ENCODE data around the gene ADORA1. TPM values are rescaled to one million over a fixed set of nuclear protein-coding genes. Genes with fewer than 3 reads are reported as not detected.
A peak's percentile ranks its signal among the peaks of the same experiment; 100 is the strongest.

Gene ADORA1
- total RNA-seq, 1 experiment from 2014 or later: 60.9 TPM

GRCh38 chr1:203138066-203138465, 10.5 kb downstream of the ADORA1 start:
- H3K27me3 ChIP-seq: no peaks in the 10 kb centered on the region

GRCh38 chr1:203139976-203140475, 12.5 kb downstream of the ADORA1 start:
- no peaks in the 10 kb centered on the region for H3K27me3 ChIP-seq
- no peak overlapping the region for H3K4me3 ChIP-seq
- peaks cover 36% of the 10 kb centered on the region for H3K4me1 ChIP-seq
- H3K9me3 ChIP-seq (replicated peaks): no peaks in the 10 kb centered on the region
- peaks cover 41% of the 10 kb centered on the region for H3K36me3 ChIP-seq
- no peak for DNase-seq
- no peak overlapping the region for H3K27ac ChIP-seq

More at GRCh38 chr1:203138066-203138465, 10.5 kb downstream of the ADORA1 start:
- Histone ChIP-seq H3K4me3 (no peak overlapping the region), H3K36me3 (peaks cover 48% of the 10 kb centered on the region), H3K9me3 (replicated peaks) (no peaks in the 10 kb centered on the region), H3K27ac (no peak overlapping the region), H3K4me1 (peaks cover 29% of the 10 kb centered on the region)
- no peak for DNase-seq

GRCh38 chr1:203140743-203141520, 13.4 kb downstream of the ADORA1 start:
- H3K27ac ChIP-seq: no peak overlapping the region

GRCh38 chr1:203142124-203142523, 14.6 kb downstream of the ADORA1 start:
- peaks cover 33% of the 10 kb centered on the region for H3K36me3 ChIP-seq
- no peaks in the 10 kb centered on the region for H3K9me3 ChIP-seq (replicated peaks)
- peaks cover 24% of the 10 kb centered on the region for H3K4me1 ChIP-seq
- H3K27ac ChIP-seq: no peak overlapping the region
- H3K27me3 ChIP-seq: no peaks in the 10 kb centered on the region
- no peak for DNase-seq
- H3K4me3 ChIP-seq: no peak overlapping the region

More at GRCh38 chr1:203140743-203141520, 13.4 kb downstream of the ADORA1 start:
- H3K4me3 ChIP-seq: no peak overlapping the region
- DNase-seq: peak in 1 of 2 experiments; percentile 61
- H3K27me3 ChIP-seq: no peaks in the 10 kb centered on the region
- no peaks in the 10 kb centered on the region for H3K9me3 ChIP-seq (replicated peaks)
- peaks cover 27% of the 10 kb centered on the region for H3K4me1 ChIP-seq
- peaks cover 38% of the 10 kb centered on the region for H3K36me3 ChIP-seq

GRCh38 chr1:203142684-203143408, 15.3 kb downstream of the ADORA1 start:
- Histone ChIP-seq H3K27ac (no peak overlapping the region), H3K9me3 (replicated peaks) (no peaks in the 10 kb centered on the region), H3K4me3 (no peak overlapping the region), H3K36me3 (peaks cover 30% of the 10 kb centered on the region), H3K27me3 (no peaks in the 10 kb centered on the region), H3K4me1 (peaks cover 21% of the 10 kb centered on the region)
- DNase-seq: peak in 1 of 2 experiments; percentile 46

- no peak overlapping the region for H3K27ac ChIP-seq
- peaks cover 24% of the 10 kb centered on the region for H3K36me3 ChIP-seq
- peaks cover 18% of the 10 kb centered on the region; the same call in 1 of the 2 replicates for H3K4me1 ChIP-seq
- no peak for DNase-seq
- H3K27me3 ChIP-seq: no peaks in the 10 kb centered on the region
- H3K4me3 ChIP-seq: no peak overlapping the region
- no peaks in the 10 kb centered on the region for H3K9me3 ChIP-seq (replicated peaks)
These were observed 16.1 kb downstream of the ADORA1 start for GRCh38 chr1:203143641-203144040.

- no peak overlapping the region for H3K27ac ChIP-seq
- H3K4me1 ChIP-seq: peaks cover 18% of the 10 kb centered on the region; the same call in 1 of the 2 replicates
- H3K36me3 ChIP-seq: peaks cover 24% of the 10 kb centered on the region
- DNase-seq: peak; percentile 66 to 82
- H3K4me3 ChIP-seq: no peak overlapping the region
- no peaks in the 10 kb centered on the region for H3K9me3 ChIP-seq (replicated peaks)
- H3K27me3 ChIP-seq: no peaks in the 10 kb centered on the region
These were observed 17.1 kb downstream of the ADORA1 start for GRCh38 chr1:203144661-203145060.

DNA sequence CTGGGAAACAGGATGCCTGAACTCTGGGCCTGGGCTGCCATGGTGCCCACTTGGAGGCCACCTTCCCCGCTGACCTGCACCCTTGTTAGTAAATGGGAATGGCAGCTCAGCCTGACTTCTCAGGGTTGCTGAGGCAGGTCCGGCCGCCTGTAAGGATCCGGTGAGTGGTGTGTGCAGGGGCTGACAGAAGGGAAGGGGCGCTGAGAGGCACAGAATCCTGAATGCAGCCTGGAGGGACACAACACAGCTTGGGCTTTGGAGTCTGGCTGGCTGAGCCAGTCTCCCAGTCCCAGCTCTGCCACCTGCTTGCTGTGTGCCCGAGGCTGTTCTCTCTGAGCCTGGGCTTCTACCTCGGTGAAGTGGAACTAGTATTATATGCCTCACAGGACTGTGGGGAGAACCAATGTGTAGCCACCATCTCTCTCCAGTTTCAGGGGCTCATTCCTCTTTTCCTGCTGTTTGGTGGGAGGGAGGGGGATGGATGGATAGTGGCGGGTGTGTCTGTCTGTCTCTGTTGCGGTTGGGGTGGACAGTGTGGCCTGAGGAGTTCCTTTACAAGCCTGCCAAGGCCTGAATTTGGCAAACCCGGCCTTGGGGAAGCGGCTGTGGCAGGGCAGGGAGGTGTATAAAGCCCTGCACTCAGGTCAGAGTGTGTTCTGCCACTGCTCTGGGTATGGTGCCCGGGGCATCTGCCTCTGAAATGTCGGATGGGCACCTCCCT, 18.0 kb downstream of the ADORA1 start:
- peaks cover 25% of the 10 kb centered on the region for H3K36me3 ChIP-seq
- H3K4me1 ChIP-seq: peaks cover 18% of the 10 kb centered on the region; the same call in 1 of the 2 replicates
- no peaks in the 10 kb centered on the region for H3K27me3 ChIP-seq
- no peak overlapping the region for H3K4me3 ChIP-seq
- no peak overlapping the region for H3K27ac ChIP-seq
- no peaks in the 10 kb centered on the region for H3K9me3 ChIP-seq (replicated peaks)
- DNase-seq: no peak

- DNase-seq: no peak
- no peaks in the 10 kb centered on the region for H3K27me3 ChIP-seq
- no peak overlapping the region for H3K27ac ChIP-seq
- H3K4me3 ChIP-seq: no peak overlapping the region
- H3K9me3 ChIP-seq (replicated peaks): no peaks in the 10 kb centered on the region
- peaks cover 15% of the 10 kb centered on the region; the same call in 1 of the 2 replicates for H3K4me1 ChIP-seq
- peaks cover 29% of the 10 kb centered on the region for H3K36me3 ChIP-seq
These were observed 18.5 kb downstream of the ADORA1 start for GRCh38 chr1:203146042-203146369.

- peaks cover 15% of the 10 kb centered on the region; the same call in 1 of the 2 replicates for H3K4me1 ChIP-seq
- H3K36me3 ChIP-seq: peaks cover 32% of the 10 kb centered on the region
- H3K27me3 ChIP-seq: no peaks in the 10 kb centered on the region
- no peak for DNase-seq
- H3K4me3 ChIP-seq: no peak overlapping the region
- H3K9me3 ChIP-seq (replicated peaks): no peaks in the 10 kb centered on the region
- no peak overlapping the region for H3K27ac ChIP-seq
These were observed 19.0 kb downstream of the ADORA1 start for GRCh38 chr1:203146537-203146936.

DNA sequence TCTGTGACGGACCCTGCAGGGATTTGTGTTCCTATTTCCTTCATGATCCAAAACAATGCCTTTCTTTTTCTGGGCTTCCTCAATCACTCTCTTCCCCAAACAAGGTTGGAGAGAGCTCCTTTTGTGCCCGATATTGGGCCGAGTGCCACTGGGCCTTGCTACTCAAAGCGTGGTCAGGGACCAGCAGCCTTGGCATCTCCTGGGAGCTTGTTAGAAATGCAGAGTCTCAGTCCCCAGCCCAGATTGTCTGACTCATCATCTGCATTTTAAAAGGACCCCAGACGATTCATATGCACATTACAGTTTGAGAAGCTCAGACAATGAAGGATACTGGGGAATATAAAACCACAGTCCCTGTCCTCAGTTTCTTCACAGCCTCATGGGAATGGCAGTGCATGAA, 19.9 kb downstream of the ADORA1 start:
- Histone ChIP-seq H3K27me3 (no peaks in the 10 kb centered on the region), H3K27ac (no peak overlapping the region), H3K9me3 (replicated peaks) (no peaks in the 10 kb centered on the region), H3K36me3 (peaks cover 30% of the 10 kb centered on the region), H3K4me3 (no peak overlapping the region), H3K4me1 (peaks cover 15% of the 10 kb centered on the region; the same call in 1 of the 2 replicates)
- DNase-seq: no peak

DNA sequence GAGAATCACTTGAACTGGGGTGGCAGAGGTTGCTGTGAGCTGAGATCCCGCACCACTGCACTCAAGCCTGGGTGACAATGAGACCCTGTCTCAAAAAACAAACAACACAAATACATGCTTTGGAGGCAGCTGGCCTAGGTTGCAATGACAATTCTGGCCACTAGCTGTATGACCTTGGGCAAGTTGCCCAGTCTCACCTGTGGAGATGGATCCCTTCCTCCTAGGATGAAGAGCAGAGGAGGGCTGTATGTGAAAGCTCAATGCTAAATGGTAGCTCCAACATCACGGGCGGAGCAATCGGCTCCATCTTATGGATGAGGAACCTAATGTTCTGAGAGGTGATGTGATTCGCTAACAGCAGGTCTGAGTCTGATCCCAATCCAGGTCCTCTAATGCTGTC, 20.6 kb downstream of the ADORA1 start:
- H3K27me3 ChIP-seq: no peaks in the 10 kb centered on the region
- H3K36me3 ChIP-seq: peaks cover 24% of the 10 kb centered on the region
- H3K4me1 ChIP-seq: peaks cover 11% of the 10 kb centered on the region; the same call in 1 of the 2 replicates
- no peak overlapping the region for H3K27ac ChIP-seq
- DNase-seq: no peak
- no peaks in the 10 kb centered on the region for H3K9me3 ChIP-seq (replicated peaks)
- no peak overlapping the region for H3K4me3 ChIP-seq

GRCh38 chr1:203148579-203148978, 21.1 kb downstream of the ADORA1 start:
- Histone ChIP-seq H3K27ac (no peak overlapping the region), H3K4me3 (no peak overlapping the region), H3K4me1 (peaks cover 11% of the 10 kb centered on the region; the same call in 1 of the 2 replicates), H3K9me3 (replicated peaks) (no peaks in the 10 kb centered on the region), H3K27me3 (no peaks in the 10 kb centered on the region), H3K36me3 (peaks cover 24% of the 10 kb centered on the region)
- DNase-seq: no peak

GRCh38 chr1:203149188-203149840, 21.8 kb downstream of the ADORA1 start:
- Histone ChIP-seq H3K9me3 (replicated peaks) (no peaks in the 10 kb centered on the region), H3K4me1 (peaks cover 16% of the 10 kb centered on the region; the same call in 1 of the 2 replicates), H3K27ac (no peak overlapping the region), H3K36me3 (peaks cover 22% of the 10 kb centered on the region), H3K27me3 (no peaks in the 10 kb centered on the region), H3K4me3 (no peak overlapping the region)
- no peak for DNase-seq

Data from SJCRH30 (cell line).